OCI-LY1 (cell line): Measurements from ENCODE around the gene RGS1.

Source experiments
- H2AFZ ChIP-seq: fragments of 200-600 bp; sonication (generic), shearing (Covaris generic); 2 replicates; pipeline ENCODE4 v1.6.0; 2014; ENCODE audit warnings: antibody characterized with exemption, mild to moderate bottlenecking, low read length
- H3F3A ChIP-seq: fragments of 200-600 bp; sonication (generic), shearing (Covaris generic); 2 replicates; pipeline ENCODE4 v1.6.0; 2014; ENCODE audit warnings: mild to moderate bottlenecking, antibody characterized with exemption, low read length, moderate library complexity; ENCODE audit not compliant: insufficient read depth
- H3K27ac ChIP-seq: fragments of 200-600 bp; sonication (generic); 2 replicates; pipeline ENCODE4 v1.5.1; 2014; ENCODE audit warnings: low read length, mixed run types, mild to moderate bottlenecking, low read depth; ENCODE audit not compliant: poor library complexity, severe bottlenecking
- H3K27me3 ChIP-seq: fragments of 200-600 bp; sonication (generic); 2 replicates; pipeline ENCODE4 v1.6.0; 2014; ENCODE audit warnings: antibody characterized with exemption, mild to moderate bottlenecking, low read length, moderate library complexity; ENCODE audit not compliant: insufficient read depth
- H3K36me3 ChIP-seq: fragments of 200-600 bp; sonication (generic); 2 replicates; pipeline ENCODE4 v1.6.1; 2014; ENCODE audit warnings: mild to moderate bottlenecking, antibody characterized with exemption, low read length, moderate library complexity, mixed read lengths; ENCODE audit not compliant: insufficient read depth
- H3K4me1 ChIP-seq: fragments of 200-600 bp; sonication (generic); 2 replicates; pipeline ENCODE4 v1.5.1; 2014; ENCODE audit warnings: mild to moderate bottlenecking, low read length, moderate library complexity; ENCODE audit not compliant: insufficient read depth, severe bottlenecking
- H3K4me2 ChIP-seq: fragments of 200-600 bp; sonication (generic), shearing (Covaris generic); 2 replicates; pipeline ENCODE4 v1.6.1; 2014; ENCODE audit warnings: low read length
- H3K4me3 ChIP-seq: fragments of 200-600 bp; sonication (generic); 2 replicates; pipeline ENCODE4 v1.5.1; 2014; ENCODE audit warnings: low read length, low read depth, mild to moderate bottlenecking, mixed read lengths; ENCODE audit not compliant: poor library complexity, severe bottlenecking
- H3K79me2 ChIP-seq: fragments of 200-600 bp; shearing (Covaris generic); 2 replicates; pipeline ENCODE4 v1.6.1; 2016; ENCODE audit warnings: mixed run types, low read length, mixed read lengths; ENCODE audit not compliant: insufficient read depth
- H3K9ac ChIP-seq: fragments of 200-600 bp; sonication (generic), shearing (Covaris generic); 2 replicates; pipeline ENCODE4 v1.6.1; 2014; ENCODE audit warnings: mild to moderate bottlenecking, low read length, mixed read lengths
- H3K9me2 ChIP-seq: fragments of 200-600 bp; sonication (generic), shearing (Covaris generic); 2 replicates; pipeline ENCODE4 v1.6.1; 2014; ENCODE audit warnings: low read depth, mild to moderate bottlenecking, low read length, mixed read lengths
- H3K9me3 ChIP-seq: fragments of 200-600 bp; shearing (Covaris generic); 2 replicates; pipeline ENCODE4 v1.6.1; 2014; ENCODE audit warnings: low read length, mixed read lengths
- H4K20me1 ChIP-seq: fragments of 200-600 bp; sonication (generic), shearing (Covaris generic); 2 replicates; pipeline ENCODE4 v1.6.0; 2016; ENCODE audit warnings: mild to moderate bottlenecking, low read length; ENCODE audit not compliant: insufficient read depth
- CTCF ChIP-seq: fragments of 200-600 bp; sonication (generic), shearing (Covaris generic); IDR thresholded peaks from 2 replicates; pipeline ENCODE4 v1.5.1; 2017; ENCODE audit warnings: mild to moderate bottlenecking, antibody characterized with exemption, low read length, moderate library complexity, mixed read lengths
- EZH2 ChIP-seq: fragments of 200-600 bp; sonication (generic), shearing (Covaris generic); IDR thresholded peaks from 2 replicates; pipeline ENCODE4 v1.8.0; 2017; ENCODE audit warnings: borderline replicate concordance, mixed run types, mild to moderate bottlenecking, antibody characterized with exemption, low read length, moderate library complexity, mixed read lengths

Gene RGS1

GRCh38 chr1:192579010-192579738 is 3.6 kb downstream of the RGS1 start:
- no peak overlapping the region for H3K9ac ChIP-seq

GRCh38 chr1:192580351-192580962 is 4.9 kb downstream of the RGS1 start:
- Histone ChIP-seq H3F3A (no peaks in the 10 kb centered on the region), H3K36me3 (peaks cover 3% of the 10 kb centered on the region; the same call in 1 of the 2 replicates), H3K9ac (no peak overlapping the region), H3K27ac (no peak overlapping the region), H2AFZ (no peak overlapping the region), H3K4me3 (no peak overlapping the region), H4K20me1 (no peaks in the 10 kb centered on the region), H3K79me2 (no peaks in the 10 kb centered on the region), H3K4me1 (peaks cover 40% of the 10 kb centered on the region), H3K9me3 (no peaks in the 10 kb centered on the region), H3K27me3 (no peaks in the 10 kb centered on the region), H3K9me2 (no peaks in the 10 kb centered on the region), H3K4me2 (no peak overlapping the region)
- peak; percentile 61 for TF ChIP-seq CTCF
- TF ChIP-seq EZH2: no peak

More at GRCh38 chr1:192579010-192579738, 3.6 kb downstream of the RGS1 start:
- Histone ChIP-seq H4K20me1 (no peaks in the 10 kb centered on the region), H3K36me3 (peaks cover 3% of the 10 kb centered on the region; the same call in 1 of the 2 replicates), H3K9me2 (no peaks in the 10 kb centered on the region), H3K4me1 (peaks cover 50% of the 10 kb centered on the region), H3K4me3 (no peak overlapping the region), H2AFZ (no peak overlapping the region), H3K4me2 (peak overlapping the region; percentile 22; the same call in 1 of the 2 replicates), H3K9me3 (no peaks in the 10 kb centered on the region), H3K27ac (no peak overlapping the region), H3F3A (no peaks in the 10 kb centered on the region), H3K79me2 (no peaks in the 10 kb centered on the region), H3K27me3 (no peaks in the 10 kb centered on the region)
- TF ChIP-seq CTCF (no peak), EZH2 (no peak)

GRCh38 chr1:192581131-192581927 is 5.8 kb downstream of the RGS1 start:
- Histone ChIP-seq H3K4me2 (no peak overlapping the region), H3K4me1 (peaks cover 31% of the 10 kb centered on the region), H3K27ac (no peak overlapping the region), H4K20me1 (no peaks in the 10 kb centered on the region), H3K9me3 (no peaks in the 10 kb centered on the region), H2AFZ (no peak overlapping the region), H3K27me3 (no peaks in the 10 kb centered on the region), H3K79me2 (no peaks in the 10 kb centered on the region), H3K9me2 (no peaks in the 10 kb centered on the region), H3K9ac (no peak overlapping the region), H3K36me3 (peaks cover 3% of the 10 kb centered on the region; the same call in 1 of the 2 replicates), H3K4me3 (no peak overlapping the region), H3F3A (no peaks in the 10 kb centered on the region)
- TF ChIP-seq CTCF (no peak), EZH2 (no peak)
